HCT116 (cell line): ENCODE results near the gene MUS81. TPM values are rescaled to one million over a fixed set of nuclear protein-coding genes. Genes with fewer than 3 reads are reported as not detected.
A peak's percentile ranks its signal among the peaks of the same experiment; 100 is the strongest.

Experiments used
- ATAC-seq: fragments of 200-7000 bp; cut with Tn5 transposase; 2 replicates; pipeline ENCODE4 v1.9.1; 2020; ENCODE audit warnings: mild to moderate bottlenecking, moderate library complexity
- BruUV-seq: library from RNA; stranded (reverse); fragments of 400-500 nt; replicated peaks from 2 replicates; lab custom pipeline; 2021; lab: Mats Ljungman, UMichigan
- CTCF ChIA-PET: fragments of 300-600 bp; sonication (Branson Sonifier 250); formaldehyde crosslinking; loops from one replicate; lab custom pipeline; 2021; ENCODE audit warnings: antibody characterized with exemption; lab: Charles Lee
- POLR2A ChIA-PET: fragments of 300-600, 350-600 bp; sonication (Branson Sonifier 250); formaldehyde crosslinking; loops from one replicate; lab custom pipeline; 2021; ENCODE audit warnings: antibody characterized with exemption; lab: Charles Lee
- RAD21 ChIA-PET, 2 experiments: fragments of 300-600 bp; sonication (Branson Sonifier 250); formaldehyde crosslinking; loops; one replicate each; lab custom pipeline; 2023; ENCODE audit warnings: low total read pairs in 2 of 2; ENCODE audit not compliant: uncharacterized antibody in 2 of 2, unreplicated experiment in 2 of 2, low non-redundant PET in 1 of 2; lab: Charles Lee
- DNase-seq: peaks from one replicate; pipeline ENCODE4 v3.0.0-alpha.2; 2010; ENCODE audit warnings: low read depth, low spot score
- H2AFZ ChIP-seq: fragments of 200-600 bp; shearing (Covaris generic), sonication (generic); 2 replicates; pipeline ENCODE4 v1.6.1; 2017; ENCODE audit warnings: low read depth, mixed run types, mixed read lengths, antibody characterized with exemption, low read length; ENCODE audit not compliant: poor library complexity, severe bottlenecking
- H3K27ac ChIP-seq: 2 replicates; pipeline ENCODE4 v1.5.1; 2012; ENCODE audit warnings: low read depth, low read length
- H3K27me3 ChIP-seq: fragments of 200-600 bp; sonication (generic); 2 replicates; pipeline ENCODE4 v1.6.1; 2016; ENCODE audit warnings: mixed run types, low read length, mixed read lengths; ENCODE audit not compliant: insufficient read depth
- H3K36me3 ChIP-seq, 2 experiments: fragments of 200-500 bp in 1 of 2; fragments of 200-600 bp in 1 of 2; sonication (Bioruptor generic) in 1 of 2; sonication (generic) in 1 of 2; 2 replicates each; pipeline versions ENCODE4 v1.5.1 to v1.6.1; 2014 to 2016; ENCODE audit warnings: low read length in 2 of 2, inconsistent platforms in 1 of 2, mixed read lengths in 1 of 2, mixed run types in 1 of 2; ENCODE audit not compliant: insufficient read depth in 2 of 2, control insufficient read depth in 1 of 2
- H3K4me1 ChIP-seq, 2 experiments: fragments of 200-600 bp in 1 of 2; sonication (generic) in 1 of 2; 2 replicates each; pipeline versions ENCODE4 v1.5.1 to v1.6.1; 2012 to 2017; ENCODE audit warnings: low read length in 2 of 2, inconsistent platforms in 1 of 2, mild to moderate bottlenecking in 1 of 2, mixed read lengths in 1 of 2, mixed run types in 1 of 2, moderate library complexity in 1 of 2; ENCODE audit not compliant: insufficient read depth in 2 of 2, control insufficient read depth in 1 of 2
- H3K4me2 ChIP-seq: fragments of 200-600 bp; sonication (generic); 2 replicates; pipeline ENCODE4 v1.6.1; 2017; ENCODE audit warnings: mixed run types, low read length, mixed read lengths
- H3K4me3 ChIP-seq, 2 experiments: fragments of 200-600 bp in 1 of 2; sonication (generic) in 1 of 2; replicated peaks in 1 of 2; 2 replicates each; pipeline ENCODE4 v1.5.1; 2011 to 2016; ENCODE audit warnings: low read length in 2 of 2, control low read depth in 1 of 2, low read depth in 1 of 2, mild to moderate bottlenecking in 1 of 2, mixed read lengths in 1 of 2, mixed run types in 1 of 2
- H3K79me2 ChIP-seq: fragments of 200-600 bp; sonication (generic); 2 replicates; pipeline ENCODE4 v1.6.1; 2017; ENCODE audit warnings: mild to moderate bottlenecking, mixed run types, low read length, moderate library complexity, mixed read lengths; ENCODE audit not compliant: insufficient read depth
- H3K9ac ChIP-seq: fragments of 200-600 bp; sonication (generic); 2 replicates; pipeline ENCODE4 v1.6.1; 2016; ENCODE audit warnings: low read length, mixed read lengths
- H3K9me2 ChIP-seq: fragments of 200-600 bp; sonication (generic), shearing (Covaris generic); 2 replicates; pipeline ENCODE4 v1.6.1; 2017; ENCODE audit warnings: mixed run types, mild to moderate bottlenecking, moderate library complexity; ENCODE audit not compliant: insufficient read depth
- H3K9me3 ChIP-seq, 2 experiments: fragments of 200-500 bp in 1 of 2; fragments of 200-600 bp in 1 of 2; sonication (Bioruptor generic) in 1 of 2; sonication (generic) in 1 of 2; 2 replicates each; pipeline ENCODE4 v1.6.1; 2014 to 2017; ENCODE audit warnings: low read length in 2 of 2, mixed read lengths in 2 of 2, inconsistent platforms in 1 of 2, low read depth in 1 of 2, mild to moderate bottlenecking in 1 of 2, mixed run types in 1 of 2, moderate library complexity in 1 of 2; ENCODE audit not compliant: control insufficient read depth in 1 of 2, insufficient read depth in 1 of 2
- H4K20me1 ChIP-seq: fragments of 200-600 bp; sonication (generic), shearing (Covaris generic); 2 replicates; pipeline ENCODE4 v1.6.1; 2017; ENCODE audit warnings: mixed run types, mild to moderate bottlenecking, moderate library complexity; ENCODE audit not compliant: insufficient read depth
- POLR2A ChIP-seq: IDR thresholded peaks from 2 replicates; pipeline ENCODE4 v1.7.0; 2011; ENCODE audit warnings: borderline replicate concordance; ENCODE audit not compliant: insufficient read depth, insufficient read length; ENCODE audit errors: extremely low read depth
- intact Hi-C: fragments of 100-400 bp; cut with micrococcal nuclease; formaldehyde crosslinking; loops from 2 replicates; pipeline ENCODE4 v1.10.0; 2022
- total RNA-seq: library from RNA; stranded (reverse); gene quantifications from one replicate; pipeline ENCODE4 v1.2.1, GENCODE V29; 2021; ENCODE audit not compliant: unreplicated experiment
- TF ChIP-seq, protein P1 (sequence below), 3 experiments: fragments of 200-600 bp in 1 of 3; sonication (generic) in 1 of 3; IDR thresholded peaks in 2 of 3; conservative IDR thresholded peaks in 1 of 3; 2 replicates each; pipeline ENCODE4 v1.5.1; 2012 to 2017; ENCODE audit warnings: low read depth in 2 of 3, low read length in 2 of 3, antibody characterized with exemption in 1 of 3, borderline replicate concordance in 1 of 3, control low read depth in 1 of 3, mild to moderate bottlenecking in 1 of 3, mixed read lengths in 1 of 3, mixed run types in 1 of 3, moderate library complexity in 1 of 3; ENCODE audit not compliant: insufficient read depth in 1 of 3
- TF ChIP-seq, protein P2 (sequence below): IDR thresholded peaks from 2 replicates; pipeline ENCODE4 v1.6.1; 2011; ENCODE audit warnings: mild to moderate bottlenecking, low read length, moderate library complexity; ENCODE audit not compliant: insufficient replicate concordance; ENCODE audit errors: extremely low read depth

MUS81 gene
- total RNA-seq, 1 experiment from 2014 or later = 47.2 TPM

DNA sequence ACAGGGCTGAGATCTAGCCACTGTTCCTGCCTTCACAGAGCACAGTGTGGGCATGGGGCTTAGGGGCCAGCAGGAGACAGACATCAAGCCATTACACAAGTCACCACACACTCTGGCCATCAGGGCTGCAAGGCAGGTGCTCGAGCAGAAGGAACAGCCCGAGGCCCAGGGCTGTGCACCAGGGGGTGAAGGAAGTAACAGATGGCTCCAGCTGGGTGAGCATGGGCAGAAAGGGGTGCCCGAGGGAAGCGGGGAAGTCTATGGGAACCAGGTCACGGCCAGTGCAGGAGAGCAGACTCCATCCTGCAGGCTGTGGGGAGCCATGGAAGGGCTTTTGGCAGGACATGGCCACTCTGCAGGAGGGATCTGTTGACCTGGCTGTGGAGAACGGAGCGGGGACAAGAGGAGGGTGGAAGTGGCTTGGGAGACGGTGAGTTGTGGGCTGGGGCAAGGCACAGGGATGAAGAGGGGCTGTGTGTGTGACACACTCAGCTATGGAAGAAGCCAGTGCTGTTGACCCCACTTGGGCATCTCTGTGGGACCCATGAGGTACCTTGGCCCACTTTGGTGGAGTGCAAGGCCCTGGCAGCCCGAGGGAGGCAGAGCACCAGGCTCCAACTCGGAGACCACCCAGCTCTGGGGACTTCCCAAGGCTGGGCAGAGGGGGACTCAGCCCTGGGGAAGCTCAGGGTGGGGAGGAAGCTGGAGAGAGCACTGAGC is 55.0 kb downstream of the MUS81 start:
- no peak for TF ChIP-seq POLR2A
- TF ChIP-seq, protein P1, sequence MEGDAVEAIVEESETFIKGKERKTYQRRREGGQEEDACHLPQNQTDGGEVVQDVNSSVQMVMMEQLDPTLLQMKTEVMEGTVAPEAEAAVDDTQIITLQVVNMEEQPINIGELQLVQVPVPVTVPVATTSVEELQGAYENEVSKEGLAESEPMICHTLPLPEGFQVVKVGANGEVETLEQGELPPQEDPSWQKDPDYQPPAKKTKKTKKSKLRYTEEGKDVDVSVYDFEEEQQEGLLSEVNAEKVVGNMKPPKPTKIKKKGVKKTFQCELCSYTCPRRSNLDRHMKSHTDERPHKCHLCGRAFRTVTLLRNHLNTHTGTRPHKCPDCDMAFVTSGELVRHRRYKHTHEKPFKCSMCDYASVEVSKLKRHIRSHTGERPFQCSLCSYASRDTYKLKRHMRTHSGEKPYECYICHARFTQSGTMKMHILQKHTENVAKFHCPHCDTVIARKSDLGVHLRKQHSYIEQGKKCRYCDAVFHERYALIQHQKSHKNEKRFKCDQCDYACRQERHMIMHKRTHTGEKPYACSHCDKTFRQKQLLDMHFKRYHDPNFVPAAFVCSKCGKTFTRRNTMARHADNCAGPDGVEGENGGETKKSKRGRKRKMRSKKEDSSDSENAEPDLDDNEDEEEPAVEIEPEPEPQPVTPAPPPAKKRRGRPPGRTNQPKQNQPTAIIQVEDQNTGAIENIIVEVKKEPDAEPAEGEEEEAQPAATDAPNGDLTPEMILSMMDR (IDR thresholded peaks at IDR 0.05 in 2 of 3, conservative IDR thresholded peaks at IDR 0.05 in 1 of 3; ENCODE audit: borderline replicate concordance in 1 of 3, insufficient read depth in 1 of 3, low read depth in 2 of 3, low read length in 2 of 3) = no peak
- TF ChIP-seq, protein P2, sequence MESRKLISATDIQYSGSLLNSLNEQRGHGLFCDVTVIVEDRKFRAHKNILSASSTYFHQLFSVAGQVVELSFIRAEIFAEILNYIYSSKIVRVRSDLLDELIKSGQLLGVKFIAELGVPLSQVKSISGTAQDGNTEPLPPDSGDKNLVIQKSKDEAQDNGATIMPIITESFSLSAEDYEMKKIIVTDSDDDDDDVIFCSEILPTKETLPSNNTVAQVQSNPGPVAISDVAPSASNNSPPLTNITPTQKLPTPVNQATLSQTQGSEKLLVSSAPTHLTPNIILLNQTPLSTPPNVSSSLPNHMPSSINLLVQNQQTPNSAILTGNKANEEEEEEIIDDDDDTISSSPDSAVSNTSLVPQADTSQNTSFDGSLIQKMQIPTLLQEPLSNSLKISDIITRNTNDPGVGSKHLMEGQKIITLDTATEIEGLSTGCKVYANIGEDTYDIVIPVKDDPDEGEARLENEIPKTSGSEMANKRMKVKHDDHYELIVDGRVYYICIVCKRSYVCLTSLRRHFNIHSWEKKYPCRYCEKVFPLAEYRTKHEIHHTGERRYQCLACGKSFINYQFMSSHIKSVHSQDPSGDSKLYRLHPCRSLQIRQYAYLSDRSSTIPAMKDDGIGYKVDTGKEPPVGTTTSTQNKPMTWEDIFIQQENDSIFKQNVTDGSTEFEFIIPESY = no peak
- DNase-seq = no peak
- peaks cover 67 to 85% of the 10 kb centered on the region in 2 experiments for H3K4me1 ChIP-seq

More for the DNA sequence above, 55.0 kb downstream of the MUS81 start:
- peak overlapping the region; percentile 96 for H3K4me2 ChIP-seq
- no peaks in the 10 kb centered on the region for H3K9me2 ChIP-seq
- peak overlapping the region in 1 of 2 experiments; percentile 86; a peak in 2 of 4 replicates for H3K4me3 ChIP-seq
- POLR2A ChIA-PET = interaction anchor here (1.0 to 2.8 kb wide), 13 partner anchors 9 to 97 kb away, joined by 3 to 80 read pairs (median 4); partner anchors contain the start of genes BANF1, CCDC85B, CFL1 and CST6
- H3K79me2 ChIP-seq = peaks cover 39% of the 10 kb centered on the region
- H3K36me3 ChIP-seq = peaks cover 0 to 7% of the 10 kb centered on the region in 2 experiments; a peak in 1 of 4 replicates
- H4K20me1 ChIP-seq = no peaks in the 10 kb centered on the region
- peak overlapping the region; percentile 95 for H3K27ac ChIP-seq
- peak; percentile 2 for ATAC-seq
- RAD21 ChIA-PET = interaction anchor here (0.5 to 1.1 kb wide), 4 partner anchors 22 to 27 kb away, joined by 3 to 10 read pairs (median 4); partner anchors contain the start of gene FIBP (in 1 of the 2)
- CTCF ChIA-PET = interaction anchor here (0.8 to 2.2 kb wide), 7 partner anchors 20 to 31 kb away, joined by 3 to 15 read pairs (median 3); partner anchors contain the start of genes CCDC85B and FIBP
- no TSS peak for BruUV-seq
- intact Hi-C loops = loop anchor here (1.0 kb wide), 1 partner anchor 24 kb away; no protein-coding TSS in a partner anchor
- no peak overlapping the region for H2AFZ ChIP-seq
- H3K27me3 ChIP-seq = no peaks in the 10 kb centered on the region
- H3K9me3 ChIP-seq = no peaks in the 10 kb centered on the region
- H3K9ac ChIP-seq = peak overlapping the region; percentile 99
